GM12873 (cell line): ENCODE measurements around the gene GMEB2.

Source experiments
- TF ChIP-seq, protein P1 (sequence below): IDR thresholded peaks from 2 replicates; pipeline ENCODE4 v1.5.1; 2012; ENCODE audit warnings: low read depth, mild to moderate bottlenecking, moderate library complexity, low read length, control low read depth; ENCODE audit not compliant: insufficient read depth; ENCODE audit errors: missing control alignments

GMEB2 gene

DNA sequence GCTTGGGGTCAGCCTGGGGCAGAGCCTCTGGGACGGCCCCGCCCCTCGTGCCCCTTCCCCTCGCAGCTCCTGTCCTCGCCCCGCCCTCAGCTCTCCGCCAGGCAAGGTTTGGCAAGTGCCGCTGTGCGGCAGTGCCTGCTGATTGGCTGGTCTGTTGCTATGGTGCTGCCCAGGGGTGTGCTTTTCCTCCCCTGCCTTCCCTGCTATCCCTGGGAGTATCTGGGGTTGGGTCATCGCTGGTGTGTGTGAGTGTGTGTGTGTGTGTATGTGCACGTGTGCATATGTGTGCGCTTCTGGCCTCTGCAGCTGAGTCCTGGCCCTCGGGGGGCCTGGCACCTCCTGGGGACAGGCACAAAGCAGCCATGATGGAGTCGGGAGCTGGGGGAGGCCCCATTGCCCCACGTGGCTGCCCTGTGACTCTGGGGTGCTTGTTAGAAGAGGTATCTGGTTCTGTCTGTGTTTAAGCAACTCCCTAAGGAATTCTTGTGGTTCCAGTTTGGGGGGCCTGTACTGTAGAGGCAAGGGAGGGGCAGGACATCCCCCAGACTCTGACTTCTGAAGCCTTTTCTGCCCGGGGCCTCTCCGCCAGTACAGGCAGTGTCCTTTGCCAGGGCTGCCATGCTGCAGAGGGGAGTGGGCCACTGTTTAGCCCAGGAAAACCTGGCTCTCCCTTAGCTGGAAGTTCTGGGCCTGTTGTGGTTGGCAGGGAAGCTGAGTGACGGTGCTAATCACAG lies 38.1 kb upstream of the GMEB2 start:
- TF ChIP-seq, protein P1, sequence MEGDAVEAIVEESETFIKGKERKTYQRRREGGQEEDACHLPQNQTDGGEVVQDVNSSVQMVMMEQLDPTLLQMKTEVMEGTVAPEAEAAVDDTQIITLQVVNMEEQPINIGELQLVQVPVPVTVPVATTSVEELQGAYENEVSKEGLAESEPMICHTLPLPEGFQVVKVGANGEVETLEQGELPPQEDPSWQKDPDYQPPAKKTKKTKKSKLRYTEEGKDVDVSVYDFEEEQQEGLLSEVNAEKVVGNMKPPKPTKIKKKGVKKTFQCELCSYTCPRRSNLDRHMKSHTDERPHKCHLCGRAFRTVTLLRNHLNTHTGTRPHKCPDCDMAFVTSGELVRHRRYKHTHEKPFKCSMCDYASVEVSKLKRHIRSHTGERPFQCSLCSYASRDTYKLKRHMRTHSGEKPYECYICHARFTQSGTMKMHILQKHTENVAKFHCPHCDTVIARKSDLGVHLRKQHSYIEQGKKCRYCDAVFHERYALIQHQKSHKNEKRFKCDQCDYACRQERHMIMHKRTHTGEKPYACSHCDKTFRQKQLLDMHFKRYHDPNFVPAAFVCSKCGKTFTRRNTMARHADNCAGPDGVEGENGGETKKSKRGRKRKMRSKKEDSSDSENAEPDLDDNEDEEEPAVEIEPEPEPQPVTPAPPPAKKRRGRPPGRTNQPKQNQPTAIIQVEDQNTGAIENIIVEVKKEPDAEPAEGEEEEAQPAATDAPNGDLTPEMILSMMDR = no peak

DNA sequence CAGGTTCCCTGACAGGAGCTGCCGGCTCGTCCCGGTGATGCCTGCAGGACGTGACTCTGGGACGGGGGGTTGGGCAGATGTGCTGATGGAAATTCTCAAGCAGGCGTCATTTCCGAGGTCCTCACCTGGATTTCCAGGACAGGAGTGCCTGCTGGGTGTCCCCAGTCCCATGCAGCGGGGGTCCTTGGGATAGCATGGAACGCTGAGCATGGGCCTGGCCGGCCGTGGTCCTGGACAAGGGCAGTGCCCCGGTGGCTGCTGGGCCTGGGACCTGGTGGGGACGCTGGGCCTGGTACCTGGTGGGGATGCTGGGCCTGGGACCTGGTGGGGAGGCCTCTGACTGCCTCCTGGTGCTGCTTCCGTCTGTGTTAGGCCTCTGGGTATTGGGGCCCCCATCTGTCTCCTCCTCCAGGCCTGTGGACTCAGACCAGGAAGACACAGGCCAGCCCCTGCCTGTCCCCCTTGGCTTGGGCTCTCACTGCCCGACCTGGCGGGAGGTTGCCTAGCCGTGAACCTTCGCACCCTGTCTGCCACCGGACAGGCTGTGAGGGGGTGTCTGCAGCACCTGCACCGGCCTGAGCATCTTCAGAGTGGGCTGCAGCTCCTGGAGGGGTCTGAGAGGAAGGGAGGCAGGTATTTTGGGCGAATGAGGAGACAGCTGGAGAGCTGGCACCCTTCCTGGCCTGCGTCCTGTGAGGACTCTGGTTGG lies 37.4 kb upstream of the GMEB2 start:
- TF ChIP-seq, protein P1 = no peak

GRCh38 chr20:63663332-63664066 lies 36.6 kb upstream of the GMEB2 start:
- TF ChIP-seq, protein P1 = no peak

- TF ChIP-seq, protein P1 = no peak
These were observed 35.9 kb upstream of the GMEB2 start for GRCh38 chr20:63662813-63663189.

DNA sequence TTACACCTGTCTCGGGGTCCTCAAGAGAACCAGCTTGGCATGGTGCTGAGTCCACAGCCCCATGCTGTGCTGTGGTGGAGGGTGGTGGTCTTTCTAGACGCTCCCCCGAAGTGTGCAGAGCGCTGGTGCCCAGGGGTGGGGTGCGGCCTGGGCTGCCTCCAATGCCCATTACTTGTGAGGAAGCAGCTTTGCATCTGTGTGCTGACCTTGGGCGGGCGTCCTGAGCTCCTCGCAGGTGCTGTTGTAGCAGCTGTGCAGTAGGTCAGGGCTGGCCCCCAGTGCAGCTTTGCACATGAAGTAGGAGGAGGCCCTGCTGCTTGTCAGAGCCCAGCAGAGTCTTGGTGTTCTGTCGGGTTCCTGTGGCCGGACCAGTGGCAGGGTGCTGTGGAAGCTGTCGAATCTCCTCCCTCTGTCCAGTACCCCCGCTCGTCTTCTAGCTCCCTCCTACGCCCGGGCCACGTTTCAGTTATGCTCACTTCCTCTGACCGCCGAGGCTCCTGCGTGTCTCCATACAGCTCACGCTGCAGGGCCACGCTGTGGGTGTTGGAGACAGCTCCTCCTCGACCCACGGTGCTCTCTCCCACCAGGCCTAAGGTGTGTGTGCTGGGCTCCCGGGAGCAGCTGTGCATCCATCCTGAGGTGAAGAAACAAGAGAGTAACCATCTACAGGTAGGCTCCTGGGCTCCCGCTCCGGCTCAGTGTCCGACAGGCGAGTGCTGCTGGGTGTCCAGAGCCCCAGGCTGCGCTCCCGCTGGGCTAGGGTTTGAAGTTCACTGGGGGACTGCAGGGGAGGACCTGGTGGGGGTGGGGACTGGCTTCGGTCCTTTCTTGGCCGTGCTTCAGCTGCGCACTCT lies 35.3 kb upstream of the GMEB2 start:
- TF ChIP-seq, protein P1 = no peak

DNA sequence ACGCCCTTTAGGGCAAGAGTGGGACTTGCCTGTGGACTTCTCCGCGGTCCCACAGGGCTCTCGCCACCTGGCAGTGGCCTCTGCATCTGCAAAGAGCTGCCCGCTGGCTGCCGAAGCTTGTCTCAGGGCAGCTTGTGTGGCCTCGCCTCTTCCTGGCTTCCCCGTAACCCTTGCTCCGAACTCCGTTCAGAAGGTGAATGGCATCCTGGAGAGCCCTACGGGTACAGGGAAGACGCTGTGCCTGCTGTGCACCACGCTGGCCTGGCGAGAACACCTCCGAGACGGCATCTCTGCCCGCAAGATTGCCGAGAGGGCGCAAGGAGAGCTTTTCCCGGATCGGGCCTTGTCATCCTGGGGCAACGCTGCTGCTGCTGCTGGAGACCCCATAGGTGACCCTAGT lies 34.2 kb upstream of the GMEB2 start:
- TF ChIP-seq, protein P1 = no peak
